H1 (cell line): ENCODE results near the gene ASIC5. TPM values are rescaled to one million over a fixed set of nuclear protein-coding genes. Genes with fewer than 3 reads are reported as not detected.

Source experiments
- CTCF ChIA-PET: fragments of 300-600 bp; sonication (Branson Sonifier 250); formaldehyde crosslinking; loops from one replicate; lab custom pipeline; 2021; ENCODE audit not compliant: partially characterized antibody; lab: Charles Lee
- POLR2A ChIA-PET: fragments of 300-600 bp; sonication (Branson Sonifier 250); formaldehyde crosslinking; loops from one replicate; lab custom pipeline; 2021; ENCODE audit warnings: inconsistent platforms; ENCODE audit not compliant: partially characterized antibody; lab: Charles Lee
- DNase-seq, 2 experiments: peaks; one replicate each; pipeline versions ENCODE4 v3.0.0 to v3.0.0-alpha.2; 2010 to 2022; ENCODE audit warnings: low spot score in 2 of 2, low read depth in 1 of 2, mixed read lengths in 1 of 2
- FAIRE-seq: peaks from 2 replicates; lab custom pipeline; 2011; peaks lifted over from hg19 to GRCh38; lab: Jason Lieb, UNC
- H2AFZ ChIP-seq: 2 replicates; pipeline ENCODE4 v1.8.1; 2012; ENCODE audit warnings: low read length, inconsistent platforms
- H2AK5ac ChIP-seq: 2 replicates; pipeline ENCODE4 v1.6.1; 2013; ENCODE audit warnings: low read depth, low read length
- H2BK120ac ChIP-seq: replicated peaks from 2 replicates; pipeline ENCODE3; 2013; ENCODE audit warnings: low read depth, low read length, inconsistent platforms
- H2BK12ac ChIP-seq: 2 replicates; pipeline ENCODE4 v1.6.1; 2013; ENCODE audit warnings: low read depth, low read length
- H2BK15ac ChIP-seq: 2 replicates; pipeline ENCODE4 v1.6.1; 2013; ENCODE audit warnings: low read length
- H2BK20ac ChIP-seq: 2 replicates; pipeline ENCODE4 v1.6.1; 2013; ENCODE audit warnings: low read length
- H2BK5ac ChIP-seq: 2 replicates; pipeline ENCODE4 v1.6.1; 2013; ENCODE audit warnings: low read depth, low read length
- H3K14ac ChIP-seq: 2 replicates; pipeline ENCODE4 v1.6.1; 2013; ENCODE audit warnings: inconsistent platforms; ENCODE audit not compliant: insufficient read length
- H3K18ac ChIP-seq: 2 replicates; pipeline ENCODE4 v1.6.1; 2013; ENCODE audit warnings: low read length; ENCODE audit errors: extremely low read depth
- H3K23ac ChIP-seq: 2 replicates; pipeline ENCODE4 v1.6.1; 2013; ENCODE audit warnings: inconsistent platforms; ENCODE audit not compliant: insufficient read length
- H3K23me2 ChIP-seq: 2 replicates; pipeline ENCODE4 v1.6.1; 2013; ENCODE audit warnings: low read depth, low read length
- H3K27ac ChIP-seq: 2 replicates; pipeline ENCODE4 v1.6.1; 2011; ENCODE audit warnings: low read depth, low read length, inconsistent platforms
- H3K27me3 ChIP-seq, 4 experiments: replicated peaks in 1 of 4; 1 replicate in 1 of 4; 2 replicates in 3 of 4; pipeline versions ENCODE4 v1.6.1 to v1.8.1; 2011 to 2013; ENCODE audit warnings: low read length in 3 of 4, mild to moderate bottlenecking in 3 of 4, inconsistent platforms in 2 of 4, mixed read lengths in 2 of 4, moderate library complexity in 1 of 4; ENCODE audit not compliant: control insufficient read depth in 3 of 4, insufficient read depth in 3 of 4; ENCODE audit errors: extremely low read depth in 1 of 4
- H3K36me3 ChIP-seq, 4 experiments: 2 replicates each; pipeline versions ENCODE4 v1.6.1 to v1.8.1; 2011 to 2013; ENCODE audit warnings: mild to moderate bottlenecking in 4 of 4, low read length in 3 of 4, moderate library complexity in 2 of 4, control low read depth in 1 of 4, inconsistent platforms in 1 of 4; ENCODE audit not compliant: insufficient read depth in 4 of 4, control insufficient read depth in 2 of 4
- H3K4ac ChIP-seq: replicated peaks from 2 replicates; pipeline ENCODE3; 2013; ENCODE audit warnings: low read length, low read depth, mixed read lengths, inconsistent platforms; ENCODE audit not compliant: insufficient read length
- H3K4me1 ChIP-seq, 4 experiments: replicated peaks in 1 of 4; 1 replicate in 1 of 4; 2 replicates in 3 of 4; pipeline versions ENCODE4 v1.6.1 to v1.8.1; 2011 to 2013; ENCODE audit warnings: low read length in 3 of 4, inconsistent platforms in 2 of 4, mixed read lengths in 1 of 4; ENCODE audit not compliant: insufficient read depth in 4 of 4, control insufficient read depth in 3 of 4
- H3K4me2 ChIP-seq, 2 experiments: 2 replicates each; pipeline versions ENCODE4 v1.6.1 to v1.8.1; 2011 to 2013; ENCODE audit warnings: low read depth in 2 of 2, low read length in 2 of 2, control low read depth in 1 of 2, inconsistent platforms in 1 of 2, mild to moderate bottlenecking in 1 of 2; ENCODE audit not compliant: insufficient read depth in 1 of 2
- H3K4me3 ChIP-seq, 4 experiments: fragments of 200-600, 300-600 bp in 1 of 4; sonication (generic), shearing (Covaris generic), sonication (Bioruptor Twin) in 1 of 4; 2 replicates each; pipeline versions ENCODE4 v1.5.1 to v1.8.1; 2011 to 2016; ENCODE audit warnings: low read length in 4 of 4, low read depth in 3 of 4, control low read depth in 2 of 4, inconsistent platforms in 2 of 4, mild to moderate bottlenecking in 2 of 4, mixed read lengths in 1 of 4, moderate library complexity in 1 of 4; ENCODE audit not compliant: insufficient read depth in 2 of 4; ENCODE audit errors: extremely low read depth in 1 of 4
- H3K56ac ChIP-seq: replicated peaks from 2 replicates; pipeline ENCODE3; 2013; ENCODE audit warnings: low read depth, mild to moderate bottlenecking, mixed read lengths, low read length, inconsistent platforms; ENCODE audit not compliant: insufficient read length
- H3K79me1 ChIP-seq: 2 replicates; pipeline ENCODE4 v1.6.1; 2013; ENCODE audit warnings: low read depth, low read length, control low read depth
- H3K79me2 ChIP-seq, 2 experiments: 2 replicates each; pipeline versions ENCODE4 v1.6.1 to v1.8.1; 2012 to 2013; ENCODE audit warnings: low read length in 2 of 2, mild to moderate bottlenecking in 2 of 2, inconsistent platforms in 1 of 2; ENCODE audit not compliant: insufficient read depth in 2 of 2, control insufficient read depth in 1 of 2
- H3K9ac ChIP-seq, 4 experiments: replicated peaks in 1 of 4; 1 replicate in 1 of 4; 2 replicates in 3 of 4; pipeline versions ENCODE4 v1.6.1 to v1.8.1; 2011 to 2013; ENCODE audit warnings: low read depth in 3 of 4, low read length in 3 of 4, control low read depth in 2 of 4, mild to moderate bottlenecking in 2 of 4, moderate library complexity in 2 of 4, inconsistent platforms in 1 of 4; ENCODE audit errors: extremely low read depth in 1 of 4
- H3K9me3 ChIP-seq, 2 experiments: 2 replicates each; pipeline versions ENCODE4 v1.6.1 to v1.8.1; 2012 to 2013; ENCODE audit warnings: mild to moderate bottlenecking in 2 of 2, moderate library complexity in 2 of 2, control low read depth in 1 of 2, inconsistent platforms in 1 of 2, low read depth in 1 of 2, low read length in 1 of 2, mixed read lengths in 1 of 2; ENCODE audit not compliant: insufficient read depth in 2 of 2
- H4K20me1 ChIP-seq, 2 experiments: replicated peaks in 1 of 2; 2 replicates each; pipeline versions ENCODE3 to v1.8.1; 2011 to 2013; ENCODE audit warnings: inconsistent platforms in 2 of 2, low read length in 2 of 2, mild to moderate bottlenecking in 1 of 2; ENCODE audit not compliant: insufficient read depth in 2 of 2, control insufficient read depth in 1 of 2
- H4K5ac ChIP-seq: 2 replicates; pipeline ENCODE4 v1.6.1; 2013; ENCODE audit warnings: low read length, low read depth, mixed read lengths, inconsistent platforms; ENCODE audit not compliant: insufficient read length
- H4K8ac ChIP-seq: 2 replicates; pipeline ENCODE4 v1.8.0; 2013; ENCODE audit warnings: mild to moderate bottlenecking, moderate library complexity, low read length, inconsistent platforms; ENCODE audit not compliant: insufficient read depth; ENCODE audit errors: extremely low read depth
- H4K91ac ChIP-seq: replicated peaks from 2 replicates; pipeline ENCODE3; 2013; ENCODE audit warnings: low read length, mixed read lengths, inconsistent platforms; ENCODE audit not compliant: insufficient read length
- BRCA1 ChIP-seq: IDR thresholded peaks from 2 replicates; pipeline ENCODE4 v1.6.1; 2012; ENCODE audit warnings: low read depth, low read length, improper control_type of control experiment
- HDAC6 ChIP-seq: IDR thresholded peaks from one replicate; pipeline ENCODE4 v1.7.1; 2012; ENCODE audit warnings: low read depth, mild to moderate bottlenecking, inconsistent platforms, low read length, moderate library complexity
- POLR2AphosphoS5 ChIP-seq: IDR thresholded peaks from 2 replicates; pipeline ENCODE4 v1.6.1; 2011; ENCODE audit warnings: low read depth, low read length
- SAP30 ChIP-seq: fragments of 300-600 bp; sonication (generic); IDR thresholded peaks from 2 replicates; pipeline ENCODE4 v1.7.1; 2012; ENCODE audit warnings: low read length, moderate library complexity, mild to moderate bottlenecking, inconsistent platforms; ENCODE audit not compliant: insufficient read depth, insufficient replicate concordance
- SIRT6 ChIP-seq: IDR thresholded peaks from one replicate; pipeline ENCODE4 v1.7.1; 2012; ENCODE audit warnings: low read length, inconsistent platforms
- SP1 ChIP-seq: IDR thresholded peaks from 2 replicates; pipeline ENCODE4 v1.6.1; 2011; ENCODE audit warnings: low read depth, low read length
- USF2 ChIP-seq: IDR thresholded peaks from 2 replicates; pipeline ENCODE4 v1.6.1; 2011; ENCODE audit warnings: low read length, improper control_type of control experiment
- YY1 ChIP-seq: IDR thresholded peaks from 2 replicates; pipeline ENCODE4 v1.6.1; 2011; ENCODE audit warnings: low read depth, mild to moderate bottlenecking, low read length
- WGBS, 2 experiments: shearing (Covaris generic) in 1 of 2; methylation state at CpG; one replicate each; pipeline versions ENCODE4 v1.1.6 to v1.1.7; 2013 to 2015; ENCODE audit warnings: low lambda C conversion rate in 2 of 2, mixed read lengths in 2 of 2, inconsistent platforms in 1 of 2, low coverage in 1 of 2, missing lambda C conversion rate in 1 of 2; ENCODE audit not compliant: insufficient replicate concordance in 2 of 2, insufficient coverage in 1 of 2, insufficient read length in 1 of 2; ENCODE audit errors: extremely low coverage in 1 of 2, missing lambda C conversion rate in 1 of 2; 5-methylcytosine and 5-hydroxymethylcytosine counted together
- polyA plus RNA-seq, 7 experiments: library from polyadenylated mRNA; depleted of rRNA in 3 of 7; stranded (reverse) in 5 of 7; unstranded in 2 of 7; fragments of >200 nt in 5 of 7; fragments of 200-250 nt in 2 of 7; gene quantifications; 1 replicate in 5 of 7; 2 replicates in 1 of 7; 4 replicates in 1 of 7; pipeline versions ENCODE4 v1.2.1 to v1.2.3, GENCODE V29; 2011 to 2013; ENCODE audit warnings: missing spikeins in 2 of 7, mixed read lengths in 2 of 7
- total RNA-seq: library from RNA; stranded (reverse); fragmentation: NEBNext Ultra II Directional; extraction: Animal tissue kit (Norgen Biotek cat#: 25700); gene quantifications from 2 replicates; pipeline ENCODE4 v1.2.1, GENCODE V29; 2021

The ASIC5 gene
- total and polyA plus RNA-seq, 2 of the 8 experiments (the other 6 are each of a cell fraction or from before 2014, with no cell fraction given) = not detected

- DNase-seq = no peak
- ChIA-PET CTCF (interaction anchor here (0.5 to 2.1 kb wide), 52 partner anchors 9 to 1159 kb away, joined by 3 to 30 read pairs (median 4); partner anchors contain the start of gene NPY2R), POLR2A (interaction anchor here (0.6 kb wide), 1 partner anchor 120 kb away, joined by 4 read pairs; no protein-coding TSS in a partner anchor)
- Histone ChIP-seq H3K27me3 (no peaks in the 10 kb centered on the region), H4K91ac (no peak overlapping the region), H3K18ac (no peak overlapping the region), H4K20me1 (no peaks in the 10 kb centered on the region), H3K36me3 (no peaks in the 10 kb centered on the region), H2AK5ac (no peak overlapping the region), H3K9me3 (no peaks in the 10 kb centered on the region), H3K27ac (no peak overlapping the region), H3K4me2 (no peak overlapping the region), H3K4ac (no peak overlapping the region), H3K9ac (no peak overlapping the region), H2BK12ac (no peak overlapping the region), H4K8ac (no peak overlapping the region), H2BK5ac (no peak overlapping the region), H4K5ac (no peak overlapping the region), H2AFZ (peak overlapping the region; percentile 12; the same call in 1 of the 2 replicates), H3K56ac (no peak overlapping the region), H3K23me2 (0 out of 2 replicates have a peak, but pooled peaks cover 1% of the 10 kb centered on the region), H2BK15ac (no peak overlapping the region), H3K4me3 (no peak overlapping the region), H3K79me2 (no peaks in the 10 kb centered on the region), H3K14ac (no peak overlapping the region), H3K79me1 (no peaks in the 10 kb centered on the region), H3K4me1 (no peaks in the 10 kb centered on the region), H2BK20ac (no peak overlapping the region), H2BK120ac (no peak overlapping the region), H3K23ac (no peak overlapping the region)
- peak; percentile 48 for FAIRE-seq
- WGBS, 2 experiments = 42% methylated on average over 5 of the region's 5 CpGs; no CpG with 5 or more reads in 1 of the 2 experiments
- TF ChIP-seq POLR2AphosphoS5 = no peak
- peak; percentile 93 for TF ChIP-seq YY1
- no peak for TF ChIP-seq BRCA1
- TF ChIP-seq SP1 = no peak
- TF ChIP-seq SIRT6 = no peak
- TF ChIP-seq SAP30 = no peak
- TF ChIP-seq USF2 = no peak
- no peak for TF ChIP-seq HDAC6
Observed at GRCh38 chr4:155787113-155787710, 78.9 kb downstream of the ASIC5 start.
